ENCODE results near the gene UBXN11. TPM values are rescaled to one million over a fixed set of nuclear protein-coding genes. Genes with fewer than 3 reads are reported as not detected.

Gene UBXN11
- polyA plus RNA-seq, 2 of the 4 experiments (the other 2 are of a cell fraction), result 7.6 to 10.8 TPM

- ChIA-PET CTCF (interaction anchor here (1.1 to 6.3 kb wide), 6 partner anchors 11 to 110 kb away, joined by 3 to 37 read pairs (median 6); partner anchors contain the start of gene CD52), POLR2A (no interaction called here)
- FAIRE-seq (no peak), ATAC-seq (no peak), DNase-seq (ENCODE audit: low read depth in 1 of 2, low spot score in 1 of 2) (no peak)
- Histone ChIP-seq H3K27ac (peak overlapping the region; percentile 74 to 78; a peak in 5 of 6 replicates), H3K4me1 (peaks cover 13% of the 10 kb centered on the region), H3K4me3 (no peak overlapping the region), H3K4me2 (peak overlapping the region; percentile 96), H3K9me3 (no peaks in the 10 kb centered on the region)
- WGBS (ENCODE audit: missing lambda C conversion rate), result 37% methylated on average over 6 of the region's 6 CpGs
- TF ChIP-seq NPAS2 (CRISPR knock-in tag; IDR thresholded peaks at IDR 0.05; ENCODE audit: borderline replicate concordance), result no peak
- TF ChIP-seq MAZ (IDR thresholded peaks at IDR 0.05; ENCODE audit: borderline replicate concordance, low read depth, low read length), result no peak
- TF ChIP-seq POLR2AphosphoS2 (conservative IDR thresholded peaks at IDR 0.05; ENCODE audit: low read length), result no peak
- no peak for TF ChIP-seq RARB (CRISPR knock-in tag; IDR thresholded peaks at IDR 0.05)
- no peak for TF ChIP-seq POLR2A (IDR thresholded peaks at IDR 0.05; ENCODE audit: low read length)
- no peak for TF ChIP-seq MAFK (IDR thresholded peaks at IDR 0.05; ENCODE audit: partially characterized antibody)
- TF ChIP-seq ESRRA (IDR thresholded peaks at IDR 0.05; ENCODE audit: borderline replicate concordance, low read length), result no peak
- no peak for TF ChIP-seq TP53 (CRISPR knock-in tag; IDR thresholded peaks at IDR 0.05)
- no peak for TF ChIP-seq JUNB (IDR thresholded peaks at IDR 0.05)
- TF ChIP-seq CEBPB (IDR thresholded peaks at IDR 0.05), result no peak
- TF ChIP-seq SREBF2 (IDR thresholded peaks at IDR 0.05), result no peak
- TF ChIP-seq JUN (IDR thresholded peaks at IDR 0.05), result no peak
- no peak for TF ChIP-seq CHD2 (IDR thresholded peaks at IDR 0.05; ENCODE audit: low read length, partially characterized antibody)
Observed at GRCh38 chr1:26307363-26307781, 936 bp upstream of the UBXN11 start.

GRCh38 chr1:26305667-26306289, 658 bp downstream of the UBXN11 start:
- ChIA-PET CTCF (interaction anchor here (0.6 to 2.2 kb wide), 4 partner anchors 13 to 58 kb away, joined by 3 to 9 read pairs (median 4); partner anchors contain the start of gene CD52), POLR2A (no interaction called here)
- peak overlapping the region; percentile 67 to 88 for H3K27ac ChIP-seq
- peak overlapping the region; percentile 63 for H3K4me3 ChIP-seq
- ATAC-seq, result peak; percentile 4 to 10; a peak in 3 of 6 replicates
- peaks cover 13% of the 10 kb centered on the region for H3K4me1 ChIP-seq
- TF ChIP-seq HEYL (CRISPR knock-in tag; IDR thresholded peaks at IDR 0.05), result no peak
- TF ChIP-seq HOXB13 (CRISPR knock-in tag; IDR thresholded peaks at IDR 0.05; ENCODE audit: low read depth), result no peak
- TF ChIP-seq E2F6 (IDR thresholded peaks at IDR 0.05; ENCODE audit: borderline replicate concordance, low read depth), result no peak
- no peak for TF ChIP-seq NR3C1 (IDR thresholded peaks at IDR 0.05)
- TF ChIP-seq POLR2A (IDR thresholded peaks at IDR 0.05; ENCODE audit: low read length), result no peak
- no peak for TF ChIP-seq ZNF302 (CRISPR knock-in tag; IDR thresholded peaks at IDR 0.05)
- no peak for TF ChIP-seq HDAC2 (IDR thresholded peaks at IDR 0.05)
- TF ChIP-seq, protein P1, sequence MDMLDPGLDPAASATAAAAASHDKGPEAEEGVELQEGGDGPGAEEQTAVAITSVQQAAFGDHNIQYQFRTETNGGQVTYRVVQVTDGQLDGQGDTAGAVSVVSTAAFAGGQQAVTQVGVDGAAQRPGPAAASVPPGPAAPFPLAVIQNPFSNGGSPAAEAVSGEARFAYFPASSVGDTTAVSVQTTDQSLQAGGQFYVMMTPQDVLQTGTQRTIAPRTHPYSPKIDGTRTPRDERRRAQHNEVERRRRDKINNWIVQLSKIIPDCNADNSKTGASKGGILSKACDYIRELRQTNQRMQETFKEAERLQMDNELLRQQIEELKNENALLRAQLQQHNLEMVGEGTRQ (IDR thresholded peaks at IDR 0.05), result no peak
- no peak for TF ChIP-seq EHF (CRISPR knock-in tag; IDR thresholded peaks at IDR 0.05)
- no peak for TF ChIP-seq RNF2 (IDR thresholded peaks at IDR 0.05; ENCODE audit: borderline replicate concordance, low read depth)
- TF ChIP-seq RFX5 (IDR thresholded peaks at IDR 0.05), result no peak
- WGBS (ENCODE audit: missing lambda C conversion rate), result 39% methylated on average over 8 of the region's 8 CpGs
- H3K9me3 ChIP-seq, result no peaks in the 10 kb centered on the region
- DNase-seq (ENCODE audit: low read depth in 1 of 2, low spot score in 1 of 2), result no peak
- H3K4me2 ChIP-seq, result peak overlapping the region; percentile 91
- FAIRE-seq, result no peak

DNA sequence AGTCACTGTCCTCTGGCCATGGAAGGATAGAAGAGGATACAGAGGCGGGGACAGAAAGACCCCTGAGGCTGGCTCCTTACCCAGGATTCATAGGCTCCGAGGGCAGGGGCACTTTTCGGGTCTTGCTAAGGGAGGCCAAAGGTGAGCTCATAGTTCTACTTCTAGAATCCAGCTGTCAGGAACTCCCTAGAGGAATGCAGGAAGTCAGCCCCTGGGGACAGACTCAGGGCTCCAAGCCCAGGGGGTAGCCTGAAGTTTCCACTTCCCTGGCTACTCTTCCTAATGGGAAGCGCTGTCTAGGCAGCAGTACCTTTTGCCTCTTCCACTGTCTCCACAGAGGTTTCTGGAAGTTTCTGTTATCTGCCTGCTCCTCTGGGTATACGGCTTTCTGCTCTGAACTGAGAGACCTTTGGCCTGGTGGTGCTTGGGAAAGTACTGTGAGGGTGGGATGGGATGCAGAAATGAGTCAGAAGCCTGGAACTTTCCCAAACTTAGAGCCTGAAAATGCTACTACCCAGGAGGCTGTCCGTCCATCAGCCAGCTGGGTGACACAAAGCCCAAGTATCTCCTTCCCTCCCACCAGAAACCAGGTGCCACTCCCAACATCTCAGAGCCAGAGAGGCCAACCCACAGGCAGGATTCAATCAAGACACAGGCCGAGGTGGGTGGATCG, 3.6 kb downstream of the UBXN11 start:
- Histone ChIP-seq H3K27ac (peak overlapping the region in 1 of 2 experiments; percentile 62; a peak in 2 of 6 replicates), H3K4me2 (no peak overlapping the region), H3K4me1 (peaks cover 16% of the 10 kb centered on the region), H3K4me3 (no peak overlapping the region), H3K9me3 (no peaks in the 10 kb centered on the region)
- ChIA-PET CTCF (interaction anchor here (0.8 to 1.2 kb wide), 3 partner anchors 14 to 19 kb away, joined by 3 to 4 read pairs (median 3); no protein-coding TSS in a partner anchor), POLR2A (no interaction called here)
- no peak for ATAC-seq
- no peak for DNase-seq (ENCODE audit: low read depth in 1 of 2, low spot score in 1 of 2)
- WGBS (ENCODE audit: missing lambda C conversion rate), result 58% methylated on average over 8 of the region's 8 CpGs
- no peak for FAIRE-seq
- TF ChIP-seq TP53 (CRISPR knock-in tag; IDR thresholded peaks at IDR 0.05), result no peak
- TF ChIP-seq RNF2 (IDR thresholded peaks at IDR 0.05; ENCODE audit: borderline replicate concordance, low read depth), result no peak
- no peak for TF ChIP-seq JUN (IDR thresholded peaks at IDR 0.05)
- no peak for TF ChIP-seq SMC3 (IDR thresholded peaks at IDR 0.05)
- TF ChIP-seq, protein P2, sequence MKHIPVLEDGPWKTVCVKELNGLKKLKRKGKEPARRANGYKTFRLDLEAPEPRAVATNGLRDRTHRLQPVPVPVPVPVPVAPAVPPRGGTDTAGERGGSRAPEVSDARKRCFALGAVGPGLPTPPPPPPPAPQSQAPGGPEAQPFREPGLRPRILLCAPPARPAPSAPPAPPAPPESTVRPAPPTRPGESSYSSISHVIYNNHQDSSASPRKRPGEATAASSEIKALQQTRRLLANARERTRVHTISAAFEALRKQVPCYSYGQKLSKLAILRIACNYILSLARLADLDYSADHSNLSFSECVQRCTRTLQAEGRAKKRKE (CRISPR knock-in tag; IDR thresholded peaks at IDR 0.05; ENCODE audit: low read depth), result no peak
- no peak for TF ChIP-seq CEBPB (IDR thresholded peaks at IDR 0.05)
- no peak for TF ChIP-seq MAZ (IDR thresholded peaks at IDR 0.05; ENCODE audit: borderline replicate concordance, low read depth, low read length)
- no peak for TF ChIP-seq PBX3 (IDR thresholded peaks at IDR 0.05)
- no peak for TF ChIP-seq SREBF2 (IDR thresholded peaks at IDR 0.05)
- TF ChIP-seq CBX2 (IDR thresholded peaks at IDR 0.05; ENCODE audit: borderline replicate concordance, low read depth), result no peak
- TF ChIP-seq HEYL (CRISPR knock-in tag; IDR thresholded peaks at IDR 0.05), result no peak
- TF ChIP-seq JUNB (IDR thresholded peaks at IDR 0.05), result no peak
- no peak for TF ChIP-seq RARB (CRISPR knock-in tag; IDR thresholded peaks at IDR 0.05)
- TF ChIP-seq, protein P3, sequence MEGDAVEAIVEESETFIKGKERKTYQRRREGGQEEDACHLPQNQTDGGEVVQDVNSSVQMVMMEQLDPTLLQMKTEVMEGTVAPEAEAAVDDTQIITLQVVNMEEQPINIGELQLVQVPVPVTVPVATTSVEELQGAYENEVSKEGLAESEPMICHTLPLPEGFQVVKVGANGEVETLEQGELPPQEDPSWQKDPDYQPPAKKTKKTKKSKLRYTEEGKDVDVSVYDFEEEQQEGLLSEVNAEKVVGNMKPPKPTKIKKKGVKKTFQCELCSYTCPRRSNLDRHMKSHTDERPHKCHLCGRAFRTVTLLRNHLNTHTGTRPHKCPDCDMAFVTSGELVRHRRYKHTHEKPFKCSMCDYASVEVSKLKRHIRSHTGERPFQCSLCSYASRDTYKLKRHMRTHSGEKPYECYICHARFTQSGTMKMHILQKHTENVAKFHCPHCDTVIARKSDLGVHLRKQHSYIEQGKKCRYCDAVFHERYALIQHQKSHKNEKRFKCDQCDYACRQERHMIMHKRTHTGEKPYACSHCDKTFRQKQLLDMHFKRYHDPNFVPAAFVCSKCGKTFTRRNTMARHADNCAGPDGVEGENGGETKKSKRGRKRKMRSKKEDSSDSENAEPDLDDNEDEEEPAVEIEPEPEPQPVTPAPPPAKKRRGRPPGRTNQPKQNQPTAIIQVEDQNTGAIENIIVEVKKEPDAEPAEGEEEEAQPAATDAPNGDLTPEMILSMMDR (IDR thresholded peaks at IDR 0.05), result no peak
